Osteoblast (primary cell): ENCODE results near the gene ABCA4. TPM values are rescaled to one million over a fixed set of nuclear protein-coding genes. Genes with fewer than 3 reads are reported as not detected.

Experiments used
- DNase-seq: peaks from one replicate; pipeline ENCODE4 v3.0.0; 2011; ENCODE audit warnings: low spot score, mixed read lengths; ENCODE audit not compliant: insufficient read length; ENCODE audit errors: missing footprints
- H2AFZ ChIP-seq: 2 replicates; pipeline ENCODE4 v1.6.0; 2011; ENCODE audit warnings: mild to moderate bottlenecking, low read length
- H3K27ac ChIP-seq: 2 replicates; pipeline ENCODE4 v1.5.1; 2011; ENCODE audit warnings: mild to moderate bottlenecking, low read depth, low read length, moderate library complexity
- H3K27me3 ChIP-seq: 2 replicates; pipeline ENCODE4 v1.6.0; 2012; ENCODE audit warnings: mild to moderate bottlenecking, control low read depth, inconsistent platforms, low read length, moderate library complexity; ENCODE audit not compliant: insufficient read depth
- H3K36me3 ChIP-seq: 2 replicates; pipeline ENCODE4 v1.5.1; 2011; ENCODE audit warnings: mild to moderate bottlenecking, low read length, control low read depth, moderate library complexity; ENCODE audit not compliant: insufficient read depth
- H3K4me1 ChIP-seq: 2 replicates; pipeline ENCODE4 v1.5.1; 2011; ENCODE audit warnings: mild to moderate bottlenecking, low read length, control low read depth, moderate library complexity; ENCODE audit not compliant: insufficient read depth
- H3K4me2 ChIP-seq: 2 replicates; pipeline ENCODE4 v1.6.0; 2011; ENCODE audit warnings: mild to moderate bottlenecking, low read length; ENCODE audit not compliant: insufficient read depth
- H3K4me3 ChIP-seq: fragments of 200-600 bp; sonication (generic); 3 replicates; pipeline ENCODE4 v1.5.1; 2012; ENCODE audit warnings: mild to moderate bottlenecking, low read length, inconsistent platforms; ENCODE audit not compliant: insufficient read depth
- H3K79me2 ChIP-seq: 2 replicates; pipeline ENCODE4 v1.6.0; 2012; ENCODE audit warnings: mild to moderate bottlenecking, low read length, control low read depth, inconsistent platforms; ENCODE audit not compliant: insufficient read depth
- H3K9me3 ChIP-seq: 2 replicates; pipeline ENCODE4 v1.5.1; 2011; ENCODE audit warnings: low read depth, low read length, control low read depth
- H4K20me1 ChIP-seq: 2 replicates; pipeline ENCODE4 v1.6.0; 2012; ENCODE audit warnings: mild to moderate bottlenecking, low read length, control low read depth; ENCODE audit not compliant: insufficient read depth
- CTCF ChIP-seq: IDR thresholded peaks from 2 replicates; pipeline ENCODE4 v1.5.1; 2011; ENCODE audit warnings: mild to moderate bottlenecking, low read depth, low read length, moderate library complexity; ENCODE audit errors: extremely low read depth
- total RNA-seq: library from RNA; depleted of rRNA; stranded (reverse); fragments of >200 nt; gene quantifications from 2 replicates; pipeline ENCODE4 v1.2.3, GENCODE V29; 2012

The ABCA4 gene
- total RNA-seq, 1 donor, result 1.1 TPM

DNA sequence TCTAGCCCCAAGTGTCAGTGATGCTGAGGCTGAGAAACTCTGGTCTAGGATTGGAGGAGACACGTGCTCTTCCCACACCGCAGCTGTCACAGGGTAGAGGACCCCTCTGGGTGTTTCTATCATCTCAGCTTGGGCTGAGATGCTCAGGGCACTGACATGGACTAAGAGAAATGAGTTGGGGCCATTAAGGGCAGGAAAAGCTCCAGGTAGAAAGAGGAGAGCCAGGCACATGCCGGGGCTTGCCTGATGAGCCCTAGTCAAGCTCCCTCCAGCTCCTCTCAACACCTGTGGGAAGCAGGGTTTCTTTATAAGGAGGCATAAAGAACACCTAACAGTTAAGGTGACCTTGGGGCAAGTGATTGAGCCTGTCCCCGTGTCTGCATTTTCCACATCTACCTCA, 17.3 kb downstream of the ABCA4 start:
- no peak overlapping the region for H3K4me2 ChIP-seq
- H3K27me3 ChIP-seq, result no peaks in the 10 kb centered on the region
- no peaks in the 10 kb centered on the region for H3K9me3 ChIP-seq
- no peak for DNase-seq
- H3K27ac ChIP-seq, result no peak overlapping the region
- TF ChIP-seq CTCF, result no peak
- no peaks in the 10 kb centered on the region for H3K36me3 ChIP-seq
- no peaks in the 10 kb centered on the region for H3K79me2 ChIP-seq
- H3K4me3 ChIP-seq, result no peak overlapping the region
- H4K20me1 ChIP-seq, result no peaks in the 10 kb centered on the region
- H3K4me1 ChIP-seq, result peaks cover 12% of the 10 kb centered on the region
- H2AFZ ChIP-seq, result no peak overlapping the region

DNA sequence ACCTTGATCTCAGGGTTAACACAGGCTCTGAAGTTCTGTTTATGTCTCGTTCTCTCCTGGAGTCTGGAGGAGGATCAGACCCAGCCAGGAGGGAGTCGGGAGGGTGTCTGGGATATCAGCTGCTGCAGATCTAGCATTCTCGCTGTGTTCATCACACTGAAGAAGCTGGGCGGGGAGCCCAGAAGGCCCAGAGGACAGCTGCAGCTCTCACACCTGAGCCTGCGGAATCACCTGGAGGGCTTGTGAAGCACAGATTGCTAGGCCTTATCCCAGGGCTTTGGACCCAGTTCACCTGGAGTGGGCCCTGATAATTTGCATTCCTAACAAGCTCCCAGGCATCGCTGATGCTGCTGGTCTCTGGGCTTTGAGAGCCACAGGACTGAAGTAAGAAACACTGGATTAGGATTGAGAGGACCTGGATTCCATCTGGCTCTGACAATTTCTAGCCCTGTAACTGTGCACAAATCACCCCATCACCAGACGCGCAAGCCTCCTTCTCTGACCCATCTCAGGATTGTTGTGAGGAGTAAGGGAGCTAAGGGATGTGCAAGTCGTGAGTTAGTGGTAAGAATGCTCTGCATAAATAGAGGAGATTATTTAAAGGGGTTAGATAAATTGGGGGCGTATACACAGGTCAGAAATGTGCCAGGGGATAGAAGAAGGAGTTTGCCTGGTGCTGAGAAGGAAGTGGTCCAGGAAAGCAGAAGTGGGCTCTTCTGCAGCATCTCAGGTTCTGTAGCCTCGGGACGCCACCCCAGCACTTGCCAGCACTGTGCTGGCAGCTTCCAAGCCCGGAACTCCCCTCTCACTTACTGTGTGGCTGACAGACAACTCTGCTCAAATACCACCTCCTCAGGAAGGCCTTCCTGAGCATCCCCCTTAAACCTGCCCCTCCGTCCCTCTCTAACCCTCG, 19.1 kb downstream of the ABCA4 start:
- Histone ChIP-seq H4K20me1 (no peaks in the 10 kb centered on the region), H3K27me3 (no peaks in the 10 kb centered on the region), H3K4me2 (no peak overlapping the region), H3K27ac (no peak overlapping the region), H3K9me3 (no peaks in the 10 kb centered on the region), H3K36me3 (no peaks in the 10 kb centered on the region), H2AFZ (no peak overlapping the region), H3K4me1 (peaks cover 11% of the 10 kb centered on the region), H3K4me3 (no peak overlapping the region), H3K79me2 (no peaks in the 10 kb centered on the region)
- no peak for DNase-seq
- no peak for TF ChIP-seq CTCF

- no peak overlapping the region for H3K27ac ChIP-seq
- H4K20me1 ChIP-seq, result no peaks in the 10 kb centered on the region
- H3K79me2 ChIP-seq, result no peaks in the 10 kb centered on the region
- TF ChIP-seq CTCF, result no peak
- no peak for DNase-seq
- peaks cover 8% of the 10 kb centered on the region for H3K4me1 ChIP-seq
- H3K4me3 ChIP-seq, result no peak overlapping the region
- no peak overlapping the region for H2AFZ ChIP-seq
- no peaks in the 10 kb centered on the region for H3K27me3 ChIP-seq
- H3K4me2 ChIP-seq, result no peak overlapping the region
- H3K36me3 ChIP-seq, result no peaks in the 10 kb centered on the region
- no peaks in the 10 kb centered on the region for H3K9me3 ChIP-seq
These were observed 19.9 kb downstream of the ABCA4 start for GRCh38 chr1:94100785-94101612.
